Measurements from ENCODE around the gene PSEN2. TPM values are rescaled to one million over a fixed set of nuclear protein-coding genes. Genes with fewer than 3 reads are reported as not detected.

The PSEN2 gene
- total RNA-seq, 2 donors from 2014 or later = 16.6 to 18.1 TPM

- no peak for TF ChIP-seq CTCF (IDR thresholded peaks at IDR 0.05)
- intact Hi-C loops (cut with DNase I) = loop anchor here (10.0 kb wide), 2 partner anchors 91 to 401 kb away; partner anchors contain the start of gene ITPKB
- Histone ChIP-seq H3K27ac (no peak overlapping the region), H3K4me3 (no peak overlapping the region), H3K9ac (ENCODE audit: low read depth in 2 of 2, low read length in 2 of 2) (no peak overlapping the region), H3K9me3 (no peaks in the 10 kb centered on the region), H3K4me1 (peaks cover 4% of the 10 kb centered on the region), H3K27me3 (no peaks in the 10 kb centered on the region), H3K36me3 (no peaks in the 10 kb centered on the region)
- no peak for DNase-seq
Observed at GRCh38 chr1:226825746-226826100, 44.7 kb upstream of the PSEN2 start.

GRCh38 chr1:226826479-226827261 lies 43.7 kb upstream of the PSEN2 start:
- intact Hi-C loops (cut with DNase I) = loop anchor here (10.0 kb wide), 2 partner anchors 92 to 402 kb away; partner anchors contain the start of gene ITPKB
- H3K27ac ChIP-seq = no peak overlapping the region
- no peak for TF ChIP-seq CTCF (IDR thresholded peaks at IDR 0.05)

GRCh38 chr1:226827458-226827857 lies 43.0 kb upstream of the PSEN2 start:
- no peak for TF ChIP-seq CTCF (IDR thresholded peaks at IDR 0.05)
- peak overlapping the region; percentile 34 for H3K27ac ChIP-seq
- intact Hi-C loops (cut with DNase I) = loop anchor here (10.0 kb wide), 2 partner anchors 93 to 403 kb away; partner anchors contain the start of gene ITPKB

More at GRCh38 chr1:226826479-226827261, 43.7 kb upstream of the PSEN2 start:
- Histone ChIP-seq H3K4me1 (peaks cover 4% of the 10 kb centered on the region), H3K36me3 (no peaks in the 10 kb centered on the region), H3K4me3 (no peak overlapping the region), H3K27me3 (no peaks in the 10 kb centered on the region), H3K9me3 (no peaks in the 10 kb centered on the region), H3K9ac (ENCODE audit: low read depth in 2 of 2, low read length in 2 of 2) (peak overlapping the region in 1 of 2 donors; percentile 19)
- DNase-seq = no peak

GRCh38 chr1:226827968-226828513 lies 42.4 kb upstream of the PSEN2 start:
- Histone ChIP-seq H3K27ac (peak overlapping the region; percentile 34), H3K4me3 (no peak overlapping the region), H3K36me3 (no peaks in the 10 kb centered on the region), H3K9ac (ENCODE audit: low read depth in 2 of 2, low read length in 2 of 2) (peak overlapping the region; percentile 16 to 58), H3K27me3 (no peaks in the 10 kb centered on the region), H3K9me3 (no peaks in the 10 kb centered on the region), H3K4me1 (peaks cover 4% of the 10 kb centered on the region)
- DNase-seq = peak; percentile 97
- intact Hi-C loops (cut with DNase I) = loop anchor here (2.0 to 10.0 kb wide), 3 partner anchors 93 to 403 kb away; partner anchors contain the start of gene ITPKB
- peak; percentile 97 for TF ChIP-seq CTCF (IDR thresholded peaks at IDR 0.05)

More at GRCh38 chr1:226827458-226827857, 43.0 kb upstream of the PSEN2 start:
- peaks cover 4% of the 10 kb centered on the region for H3K4me1 ChIP-seq
- no peak overlapping the region for H3K4me3 ChIP-seq
- no peaks in the 10 kb centered on the region for H3K36me3 ChIP-seq
- peak overlapping the region; percentile 19 to 43 for H3K9ac ChIP-seq (ENCODE audit: low read depth in 2 of 2, low read length in 2 of 2)
- no peaks in the 10 kb centered on the region for H3K9me3 ChIP-seq
- peak; percentile 38 for DNase-seq
- no peaks in the 10 kb centered on the region for H3K27me3 ChIP-seq

- peaks cover 4% of the 10 kb centered on the region for H3K4me1 ChIP-seq
- no peak for TF ChIP-seq CTCF (IDR thresholded peaks at IDR 0.05)
- H3K27me3 ChIP-seq = no peaks in the 10 kb centered on the region
- no peak for DNase-seq
- no peak overlapping the region for H3K27ac ChIP-seq
- no peaks in the 10 kb centered on the region for H3K9me3 ChIP-seq
- intact Hi-C loops (cut with DNase I) = loop anchor here (2.0 to 10.0 kb wide), 3 partner anchors 94 to 404 kb away; partner anchors contain the start of gene ITPKB
- no peak overlapping the region for H3K9ac ChIP-seq (ENCODE audit: low read depth in 2 of 2, low read length in 2 of 2)
- no peak overlapping the region for H3K4me3 ChIP-seq
- no peaks in the 10 kb centered on the region for H3K36me3 ChIP-seq
Observed at GRCh38 chr1:226829105-226829504, 41.3 kb upstream of the PSEN2 start.
